C1 segment of cervical spinal cord (tissue), 14 donors: ENCODE measurements around the gene NIBAN1.
"Not testable (repeated sequence)": the region's sequence is repeated elsewhere in the genome, so short reads cannot be mapped to it uniquely, and the experiment has no call there.

Source experiments
- DNase-seq, 14 donors: peaks; one replicate each; lab custom pipeline; 2025; lab: John Stamatoyannopoulos, UW

The NIBAN1 gene, protein sequence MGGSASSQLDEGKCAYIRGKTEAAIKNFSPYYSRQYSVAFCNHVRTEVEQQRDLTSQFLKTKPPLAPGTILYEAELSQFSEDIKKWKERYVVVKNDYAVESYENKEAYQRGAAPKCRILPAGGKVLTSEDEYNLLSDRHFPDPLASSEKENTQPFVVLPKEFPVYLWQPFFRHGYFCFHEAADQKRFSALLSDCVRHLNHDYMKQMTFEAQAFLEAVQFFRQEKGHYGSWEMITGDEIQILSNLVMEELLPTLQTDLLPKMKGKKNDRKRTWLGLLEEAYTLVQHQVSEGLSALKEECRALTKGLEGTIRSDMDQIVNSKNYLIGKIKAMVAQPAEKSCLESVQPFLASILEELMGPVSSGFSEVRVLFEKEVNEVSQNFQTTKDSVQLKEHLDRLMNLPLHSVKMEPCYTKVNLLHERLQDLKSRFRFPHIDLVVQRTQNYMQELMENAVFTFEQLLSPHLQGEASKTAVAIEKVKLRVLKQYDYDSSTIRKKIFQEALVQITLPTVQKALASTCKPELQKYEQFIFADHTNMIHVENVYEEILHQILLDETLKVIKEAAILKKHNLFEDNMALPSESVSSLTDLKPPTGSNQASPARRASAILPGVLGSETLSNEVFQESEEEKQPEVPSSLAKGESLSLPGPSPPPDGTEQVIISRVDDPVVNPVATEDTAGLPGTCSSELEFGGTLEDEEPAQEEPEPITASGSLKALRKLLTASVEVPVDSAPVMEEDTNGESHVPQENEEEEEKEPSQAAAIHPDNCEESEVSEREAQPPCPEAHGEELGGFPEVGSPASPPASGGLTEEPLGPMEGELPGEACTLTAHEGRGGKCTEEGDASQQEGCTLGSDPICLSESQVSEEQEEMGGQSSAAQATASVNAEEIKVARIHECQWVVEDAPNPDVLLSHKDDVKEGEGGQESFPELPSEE

DNA sequence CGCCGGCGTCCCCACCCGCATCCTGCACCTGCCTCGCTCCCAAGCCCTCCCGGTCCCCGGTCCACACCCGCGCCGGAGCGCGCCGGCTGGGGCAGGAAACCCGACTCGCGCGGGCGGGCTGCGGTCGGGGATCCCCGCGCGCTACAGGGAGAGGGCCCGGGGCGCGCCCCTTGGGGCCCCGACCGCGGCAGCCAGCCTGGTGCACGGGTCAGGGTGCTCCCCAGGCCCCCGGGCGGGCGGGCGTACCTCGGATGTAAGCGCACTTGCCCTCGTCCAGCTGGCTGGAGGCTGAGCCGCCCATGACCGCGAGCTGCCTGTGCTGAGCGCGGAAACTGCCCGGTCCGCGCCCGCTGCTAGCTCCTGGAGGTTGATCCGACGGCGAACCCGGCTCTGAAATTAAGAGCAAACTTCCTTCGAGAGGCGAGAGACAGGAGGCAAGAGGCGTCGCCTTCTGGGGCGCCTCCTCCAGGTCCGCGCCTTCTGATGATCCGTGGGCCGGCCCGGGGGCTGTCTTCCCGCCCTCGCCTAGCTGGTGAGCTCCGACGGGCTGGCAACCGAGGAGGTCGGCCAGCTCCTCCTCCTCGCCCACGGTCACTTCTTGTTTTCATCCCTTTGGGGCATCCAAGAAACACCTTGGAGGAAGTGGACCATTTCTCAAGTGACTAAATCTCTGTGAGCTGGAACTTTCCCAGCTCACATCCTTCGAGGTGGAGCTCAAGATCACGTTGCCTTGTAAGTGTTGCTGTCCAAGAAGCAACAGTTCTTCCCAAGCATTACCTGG, at the start of gene NIBAN1:
TSS of gene NIBAN1 (minus strand) at position 453 of the 781 bp plus-strand sequence. CDS start at position 301, 152 bp downstream.
- peak in 4 of 14 donors; percentile 6 to 30 (median 8) for DNase-seq

- no peak for DNase-seq
Measured at GRCh38 chr1:185017966-185018365, 43.7 kb upstream of the NIBAN1 start.

GRCh38 chr1:185017338-185017737, 43.0 kb upstream of the NIBAN1 start:
- no peak for DNase-seq

- DNase-seq: no peak
Measured at GRCh38 chr1:185016880-185017279, 42.6 kb upstream of the NIBAN1 start.

GRCh38 chr1:185015631-185016030, 41.3 kb upstream of the NIBAN1 start:
- DNase-seq: no peak

DNA sequence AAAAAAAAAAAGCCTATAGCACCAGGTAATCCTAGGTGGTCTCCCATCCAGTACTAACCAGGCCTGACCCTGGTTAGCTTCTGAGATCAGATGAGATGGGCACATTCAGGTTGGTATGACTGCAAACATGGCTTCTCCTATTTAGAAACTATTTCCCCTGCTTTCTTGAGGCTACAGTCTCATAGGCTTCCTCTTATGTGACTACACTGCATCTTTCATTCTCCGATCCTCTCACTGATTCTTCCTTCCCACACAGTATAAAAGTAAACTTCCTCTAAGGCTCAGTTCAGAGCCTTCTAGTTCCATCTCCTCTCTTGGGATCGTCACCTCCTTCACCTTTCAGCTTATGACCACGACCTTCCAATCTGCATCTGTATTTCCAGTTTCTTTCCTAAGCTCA, 40.6 kb upstream of the NIBAN1 start:
- DNase-seq: no peak

DNA sequence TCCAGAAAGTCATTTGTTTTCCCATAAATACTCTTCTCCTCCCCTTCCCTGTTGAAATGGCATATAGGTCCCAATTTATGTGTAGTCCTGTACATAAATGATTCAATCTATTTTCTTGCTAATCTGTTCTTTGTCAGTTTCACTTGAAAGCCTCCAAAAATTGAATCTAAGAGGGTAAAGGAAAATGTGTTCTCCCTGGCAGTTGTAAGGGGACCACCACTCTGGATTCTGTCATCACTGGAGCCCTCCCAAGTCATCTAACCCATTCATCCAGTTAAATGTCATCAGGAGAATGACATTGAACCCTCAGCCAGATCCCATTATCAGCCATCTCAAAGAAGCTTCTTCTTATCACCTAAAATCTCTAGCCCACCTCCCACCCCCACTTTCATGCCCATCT, 36.1 kb upstream of the NIBAN1 start:
- DNase-seq: no peak

DNA sequence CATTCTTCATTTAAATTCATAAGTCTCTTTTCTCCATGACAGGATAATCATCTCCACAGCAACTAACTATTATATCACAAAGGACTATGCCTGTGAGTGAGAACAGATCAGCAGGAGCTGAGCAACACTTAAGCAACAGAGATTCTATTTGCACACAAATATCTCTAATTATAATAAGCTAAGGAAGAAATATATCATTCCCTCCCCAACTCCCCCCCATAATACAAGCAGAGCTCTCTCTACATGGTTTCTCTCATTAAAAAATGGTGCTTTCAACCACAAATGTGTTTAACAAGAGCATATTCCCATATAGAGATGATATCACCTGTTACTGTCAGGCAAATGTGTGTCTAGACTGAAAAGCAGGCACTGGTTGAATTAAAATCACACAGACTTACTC, 34.5 kb upstream of the NIBAN1 start:
- DNase-seq: no peak

DNA sequence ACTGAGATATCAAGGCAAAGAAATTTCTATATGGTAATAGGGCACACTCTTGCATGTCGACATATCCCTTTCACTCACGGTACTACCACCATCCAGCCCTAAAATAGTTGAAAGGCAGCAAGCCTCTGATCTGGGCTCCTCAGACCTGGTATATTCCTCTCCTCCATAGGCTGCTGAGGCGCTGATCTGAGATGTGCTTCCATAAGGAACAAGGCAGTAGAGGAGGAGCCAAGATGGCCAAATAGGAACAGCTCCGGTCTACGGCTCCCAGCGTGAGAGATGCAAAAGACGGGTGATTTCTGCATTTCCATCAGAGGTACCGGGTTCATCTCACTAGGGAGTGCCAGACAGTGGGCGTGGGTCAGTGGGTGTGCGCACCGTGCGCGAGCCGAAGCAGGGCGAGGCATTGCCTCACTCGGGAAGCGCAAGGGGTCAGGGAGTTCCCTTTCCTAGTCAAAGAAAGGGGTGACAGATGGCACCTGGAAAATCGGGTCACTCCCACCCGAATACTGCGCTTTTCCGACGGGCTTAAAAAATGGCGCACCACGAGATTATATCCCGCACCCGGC, 27.1 kb upstream of the NIBAN1 start:
- not testable (repeated sequence) for DNase-seq

DNA sequence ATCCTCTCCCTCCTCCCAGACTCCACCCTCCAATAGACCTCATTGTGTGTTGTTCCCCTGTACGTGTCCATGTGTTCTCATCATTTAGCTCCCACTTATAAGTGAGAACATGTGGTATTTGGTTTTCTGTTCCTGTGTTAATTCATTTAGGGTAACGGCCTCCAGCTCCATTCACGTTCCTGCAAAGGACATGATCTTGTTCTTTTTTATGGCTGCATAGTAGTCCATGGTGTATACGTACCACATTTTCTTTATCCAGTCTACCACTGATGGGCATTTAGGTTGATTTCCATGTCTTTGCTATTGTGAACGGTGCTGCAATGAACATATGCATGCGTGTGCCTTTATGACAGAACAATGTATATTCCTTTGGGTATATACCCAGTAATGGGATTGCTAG, 25.7 kb upstream of the NIBAN1 start:
- DNase-seq: not testable (repeated sequence)

DNA sequence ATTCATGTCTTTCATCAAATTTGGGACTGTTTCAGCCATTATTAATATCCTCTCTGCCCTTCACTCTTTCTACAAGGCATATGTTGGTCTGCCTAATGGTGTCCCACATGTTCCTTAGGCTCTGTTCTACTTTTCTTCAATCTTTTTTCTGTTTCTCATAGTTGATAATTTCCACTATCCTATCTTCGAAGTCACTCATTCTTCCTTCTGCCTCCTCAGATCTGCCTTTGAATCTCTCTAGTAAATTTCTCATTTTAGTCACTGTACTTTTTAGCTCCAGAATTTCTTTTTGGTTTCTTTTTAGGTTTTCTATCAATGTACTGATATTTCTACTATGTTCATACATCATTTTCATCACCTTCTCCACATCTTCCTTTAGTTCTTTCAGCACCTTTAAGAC, 20.0 kb upstream of the NIBAN1 start:
- DNase-seq: no peak

DNA sequence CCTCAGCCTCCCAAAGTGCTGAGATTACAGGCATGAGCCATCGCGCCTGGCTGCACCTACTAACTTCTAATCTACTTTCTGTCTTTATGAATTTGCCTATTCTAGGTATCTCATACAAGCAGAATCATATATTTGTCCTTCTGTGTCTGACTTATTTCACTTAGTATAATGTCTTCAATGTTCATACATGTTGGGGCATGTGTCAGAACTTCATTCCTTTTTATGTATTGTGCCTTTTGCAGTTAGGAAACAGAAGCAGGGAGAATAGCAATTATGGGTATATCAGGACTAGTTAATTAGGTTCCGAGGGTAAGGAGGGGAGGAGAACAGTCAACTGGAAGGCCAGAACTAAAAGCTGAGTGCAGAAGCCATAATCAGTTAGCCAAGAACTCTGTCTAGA, 18.0 kb upstream of the NIBAN1 start:
- DNase-seq: no peak

DNA sequence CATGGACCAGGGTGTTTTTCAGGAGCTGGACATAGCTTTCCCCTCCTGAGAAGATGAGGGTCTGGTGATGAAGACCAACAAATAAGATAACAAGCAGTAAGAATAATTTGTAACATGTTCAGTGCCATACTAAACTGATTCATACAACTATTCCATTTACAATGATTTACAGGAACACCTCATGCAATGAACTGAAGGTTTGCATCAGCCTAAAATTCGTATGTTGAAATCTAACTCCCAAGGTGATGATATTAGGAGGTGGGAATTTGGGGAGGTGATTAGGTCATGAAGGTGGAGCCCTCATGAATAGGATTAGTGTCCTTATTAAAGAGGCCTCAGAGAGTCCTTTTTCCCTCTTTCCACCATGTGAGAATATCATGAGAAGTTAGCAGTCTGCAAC, 15.9 kb upstream of the NIBAN1 start:
- no peak for DNase-seq

DNA sequence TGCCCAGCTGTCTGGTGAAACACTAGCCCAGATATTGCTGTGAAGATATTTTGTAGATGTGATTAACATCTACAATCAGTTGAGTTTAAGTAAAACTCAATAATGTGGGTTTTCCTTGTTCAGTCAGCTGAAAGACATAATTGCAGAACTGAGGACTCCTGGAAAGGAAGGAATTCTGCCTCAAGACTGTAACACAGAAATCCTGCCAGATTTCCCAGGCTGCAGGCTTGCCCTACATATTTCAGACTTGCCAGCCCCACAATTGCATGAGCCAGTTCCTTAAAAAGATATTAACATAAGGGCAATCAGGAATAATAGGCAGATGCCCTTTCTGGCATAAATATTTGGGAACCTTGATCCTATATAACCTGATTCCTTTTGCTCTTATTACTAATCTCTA, 14.2 kb upstream of the NIBAN1 start:
- no peak for DNase-seq

DNA sequence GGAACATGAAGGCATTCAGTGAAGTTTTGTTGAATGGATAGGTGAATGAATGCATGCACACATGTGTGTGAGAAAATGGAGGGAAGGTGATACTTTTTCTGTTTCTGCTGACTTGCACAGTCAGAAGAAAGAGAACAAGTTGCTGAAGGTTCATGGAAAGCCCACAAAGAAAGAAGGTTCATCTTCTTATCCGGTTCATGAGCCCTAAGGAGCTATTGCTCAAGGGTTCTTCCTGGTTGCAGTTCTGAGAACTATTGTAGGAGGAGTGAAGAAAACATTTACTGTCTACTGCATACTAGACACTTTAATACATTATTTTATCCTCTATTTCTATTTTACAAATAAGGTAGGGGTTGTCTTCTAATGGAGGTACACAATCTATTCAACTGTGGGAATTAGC, 13.4 kb upstream of the NIBAN1 start:
- no peak for DNase-seq

GRCh38 chr1:184986250-184986649, 11.9 kb upstream of the NIBAN1 start:
- DNase-seq: no peak

DNA sequence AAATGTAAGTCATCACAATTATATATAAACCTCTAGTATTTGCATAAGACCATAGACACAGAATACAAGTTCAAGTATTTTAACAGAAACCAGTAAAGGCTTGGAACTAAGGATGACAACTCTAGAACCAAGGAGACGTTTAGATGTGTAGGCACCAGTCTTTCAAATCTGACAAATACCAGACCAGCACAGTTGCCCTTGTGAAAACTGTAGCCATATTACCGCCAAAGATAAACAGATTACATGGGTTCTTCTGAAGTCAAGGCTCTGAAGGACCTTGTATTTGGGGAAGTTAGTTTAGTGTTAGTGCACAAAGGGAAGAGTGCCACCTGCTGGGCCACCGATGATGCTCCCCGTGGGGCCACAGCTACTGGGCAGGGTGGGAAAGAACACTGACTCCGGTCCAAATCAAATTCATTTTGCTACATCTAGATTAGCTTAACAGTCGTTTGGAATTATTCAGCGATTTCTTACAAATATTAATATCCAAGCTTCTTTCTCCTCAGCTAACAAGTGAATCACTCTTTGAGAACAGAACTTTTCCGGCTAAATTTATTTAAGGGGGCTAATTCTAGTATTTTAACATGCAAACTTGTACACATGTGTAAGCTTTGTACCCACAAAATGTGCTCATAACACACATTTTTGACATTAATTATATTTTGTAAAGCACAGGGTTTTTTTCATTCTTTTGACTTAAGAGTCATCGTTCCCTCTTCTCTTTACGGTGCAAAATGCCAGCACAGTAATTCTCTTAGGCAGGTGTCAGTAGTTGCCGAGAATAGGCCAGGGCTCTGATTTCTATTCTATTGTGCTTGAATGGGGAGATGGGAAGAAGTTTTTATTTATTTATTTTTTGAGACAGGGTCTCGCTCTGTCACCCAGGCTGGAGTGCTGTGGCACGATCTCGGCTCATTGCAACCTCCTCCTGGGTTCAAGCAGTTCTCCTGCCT, 8.0 kb upstream of the NIBAN1 start:
- DNase-seq: peak in 8 of 14 donors; percentile 6 to 64 (median 18)

- DNase-seq: no peak
Measured at GRCh38 chr1:184980726-184981125, 6.4 kb upstream of the NIBAN1 start.

DNA sequence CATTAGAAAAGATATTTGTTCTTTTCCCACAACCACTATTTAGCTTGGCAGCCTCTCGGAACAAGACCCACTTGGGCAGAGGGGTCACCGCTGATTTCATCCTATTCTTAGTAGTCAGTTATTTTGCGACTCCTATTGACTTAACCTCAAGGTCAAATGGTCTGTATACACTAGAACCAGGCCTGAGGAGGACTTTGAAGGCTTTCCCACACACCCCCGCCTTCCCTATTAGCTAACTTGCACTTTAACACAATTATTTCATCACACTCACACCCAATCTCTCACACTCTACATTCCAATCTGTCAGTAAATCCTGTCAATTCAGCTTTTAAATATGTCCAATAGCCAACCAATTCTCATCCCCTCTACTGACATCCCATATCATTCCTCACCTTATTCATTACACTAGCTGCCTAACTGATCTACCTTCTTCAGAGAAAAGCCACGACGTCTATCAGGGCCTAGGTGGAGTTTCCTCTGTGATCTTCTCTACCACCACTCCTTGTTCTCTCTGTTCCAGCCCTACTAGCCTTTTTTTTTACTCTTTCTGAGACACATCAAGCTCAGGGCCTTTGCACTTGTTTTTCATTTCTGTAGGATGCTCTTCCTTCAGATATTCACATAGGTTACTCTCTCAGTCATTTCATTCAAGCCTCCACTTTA, 1.0 kb upstream of the NIBAN1 start:
- DNase-seq: no peak

DNA sequence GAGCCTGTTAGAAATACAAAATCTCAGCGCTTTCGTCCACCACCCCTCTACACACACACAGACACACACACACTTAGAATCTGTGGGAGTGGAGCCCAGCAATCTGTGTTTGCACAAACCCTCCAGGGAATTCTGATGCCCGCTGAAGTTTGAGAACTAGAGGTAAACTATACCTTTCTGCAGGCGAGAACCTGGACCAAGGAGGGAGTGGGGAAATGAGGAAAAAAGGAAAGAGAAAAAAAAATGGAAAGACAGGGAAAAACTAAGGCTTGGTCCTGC, 468 bp upstream of the NIBAN1 start:
- no peak for DNase-seq
